Germinal center (tissue), 1 donor: ENCODE data around the gene DGCR6L.
"Not testable (repeated sequence)": the region's sequence is repeated elsewhere in the genome, so short reads cannot be mapped to it uniquely, and the experiment has no call there.

ENCODE experiments used
- DNase-seq: peaks from one replicate; pipeline ENCODE4 v3.0.0; 2012; ENCODE audit warnings: mixed read lengths, low spot score

Gene DGCR6L

GRCh38 chr22:20291604-20292063 is 28.2 kb downstream of the DGCR6L start:
- no peak for DNase-seq

- DNase-seq: no peak
These were observed 28.6 kb downstream of the DGCR6L start for GRCh38 chr22:20291249-20291586.

GRCh38 chr22:20290578-20291248 is 29.1 kb downstream of the DGCR6L start:
- DNase-seq: no peak

- DNase-seq: no peak
These were observed 29.8 kb downstream of the DGCR6L start for GRCh38 chr22:20290045-20290392.

GRCh38 chr22:20289182-20290044 is 30.4 kb downstream of the DGCR6L start:
- not testable (repeated sequence) for DNase-seq

GRCh38 chr22:20286784-20287423 is 33.0 kb downstream of the DGCR6L start:
- DNase-seq: not testable (repeated sequence)

- not testable (repeated sequence) for DNase-seq
These were observed 33.6 kb downstream of the DGCR6L start for GRCh38 chr22:20286312-20286660.

- peak; percentile 74 for DNase-seq
These were observed 34.2 kb downstream of the DGCR6L start for GRCh38 chr22:20285473-20286311.

- DNase-seq: no peak
These were observed 35.3 kb downstream of the DGCR6L start for GRCh38 chr22:20284471-20285086.

GRCh38 chr22:20283674-20284066 is 36.2 kb downstream of the DGCR6L start:
- no peak for DNase-seq

GRCh38 chr22:20282901-20283673 is 36.8 kb downstream of the DGCR6L start:
- no peak for DNase-seq

- no peak for DNase-seq
These were observed 38.0 kb downstream of the DGCR6L start for GRCh38 chr22:20281891-20282290.

GRCh38 chr22:20281473-20281872 is 38.4 kb downstream of the DGCR6L start:
- DNase-seq: not testable (repeated sequence)

- DNase-seq: no peak
These were observed 39.0 kb downstream of the DGCR6L start for GRCh38 chr22:20280866-20281265.

- not testable (repeated sequence) for DNase-seq
These were observed 39.7 kb downstream of the DGCR6L start for GRCh38 chr22:20280163-20280562.

GRCh38 chr22:20279662-20280134 is 40.2 kb downstream of the DGCR6L start:
- no peak for DNase-seq

GRCh38 chr22:20278726-20279490 is 41.0 kb downstream of the DGCR6L start:
- DNase-seq: not testable (repeated sequence)

- DNase-seq: not testable (repeated sequence)
These were observed 41.8 kb downstream of the DGCR6L start for GRCh38 chr22:20277936-20278635.

GRCh38 chr22:20276468-20276867 is 43.4 kb downstream of the DGCR6L start:
- no peak for DNase-seq
